GM20000 (cell line): ENCODE results near the gene PBXIP1.
A peak's percentile ranks its signal among the peaks of the same experiment; 100 is the strongest.
"Not testable (repeated sequence)": the region's sequence is repeated elsewhere in the genome, so short reads cannot be mapped to it uniquely, and the experiment has no call there.

Source experiments
- DNase-seq: peaks from one replicate; pipeline ENCODE4 v3.0.0; 2012; ENCODE audit warnings: low spot score
- TF ChIP-seq, protein P1 (sequence below): IDR thresholded peaks from 2 replicates; pipeline ENCODE4 v1.5.1; 2012; ENCODE audit warnings: mild to moderate bottlenecking, control low read depth; ENCODE audit errors: extremely low read depth, missing control alignments

Gene PBXIP1

DNA sequence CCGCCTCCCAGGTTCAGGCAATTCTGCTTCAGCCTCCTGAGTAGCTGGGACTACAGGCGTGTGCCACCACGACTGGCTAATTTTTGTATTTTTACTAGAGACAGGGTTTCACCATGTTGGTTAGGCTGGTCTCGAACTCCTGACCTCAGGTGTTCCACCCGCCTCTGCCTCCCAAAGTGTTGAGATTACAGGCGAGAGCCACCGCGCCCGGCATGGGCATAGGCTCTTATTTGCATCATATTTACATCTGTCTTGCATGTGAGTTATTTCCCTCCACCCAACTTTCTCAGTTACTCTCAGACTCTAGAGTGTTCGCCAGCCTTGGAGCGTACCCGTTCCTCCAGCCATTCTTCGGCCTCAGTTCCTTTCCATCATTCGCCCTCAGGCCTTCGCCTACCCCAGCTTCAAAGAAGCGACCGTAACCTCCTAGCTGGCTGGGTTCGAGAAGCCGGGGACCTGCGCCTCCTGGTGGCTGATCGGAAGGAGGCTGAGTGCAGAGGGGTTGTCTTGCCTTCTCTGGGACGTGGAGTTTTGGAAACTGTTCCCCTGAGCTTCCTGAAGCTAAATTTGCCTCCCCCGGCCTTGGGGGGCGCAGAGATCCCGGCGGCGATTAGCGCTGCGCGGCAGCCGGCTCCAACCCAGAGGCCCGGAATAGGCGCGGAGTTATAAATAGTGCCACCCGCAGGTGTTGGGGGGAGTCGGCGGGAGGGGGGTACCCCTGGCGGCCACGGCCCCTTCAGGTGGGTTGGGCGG lies 43.1 kb upstream of the PBXIP1 start:
- DNase-seq = peak; percentile 78

DNA sequence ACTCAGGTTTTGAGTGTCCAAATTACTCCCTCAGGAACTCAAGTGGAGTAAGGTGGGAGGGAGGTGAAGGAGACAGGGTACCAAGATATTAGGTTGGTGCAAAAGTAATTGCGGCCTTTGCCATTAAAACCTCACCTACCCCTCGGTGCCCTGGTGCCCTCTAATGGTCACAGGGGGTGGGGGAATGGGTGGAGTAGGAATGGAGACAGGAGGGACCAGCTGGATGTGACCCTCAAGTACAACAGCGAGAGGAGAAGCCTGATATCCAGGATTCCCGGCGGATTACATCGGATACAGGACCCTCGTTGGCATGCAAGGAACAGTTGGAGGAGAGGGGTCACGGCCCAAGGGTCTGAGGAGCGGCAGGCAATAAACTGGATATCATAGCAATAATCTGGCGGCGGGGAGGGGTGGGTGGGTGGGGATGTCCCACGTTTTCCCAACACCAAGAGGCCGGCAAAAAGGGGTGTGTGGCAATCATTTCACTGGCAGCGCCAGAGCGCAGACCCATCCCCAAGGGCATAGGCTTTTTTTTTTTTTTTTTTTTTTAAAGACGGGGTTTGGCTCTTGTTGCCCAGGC lies 42.4 kb upstream of the PBXIP1 start:
- DNase-seq = no peak
- TF ChIP-seq, protein P1, sequence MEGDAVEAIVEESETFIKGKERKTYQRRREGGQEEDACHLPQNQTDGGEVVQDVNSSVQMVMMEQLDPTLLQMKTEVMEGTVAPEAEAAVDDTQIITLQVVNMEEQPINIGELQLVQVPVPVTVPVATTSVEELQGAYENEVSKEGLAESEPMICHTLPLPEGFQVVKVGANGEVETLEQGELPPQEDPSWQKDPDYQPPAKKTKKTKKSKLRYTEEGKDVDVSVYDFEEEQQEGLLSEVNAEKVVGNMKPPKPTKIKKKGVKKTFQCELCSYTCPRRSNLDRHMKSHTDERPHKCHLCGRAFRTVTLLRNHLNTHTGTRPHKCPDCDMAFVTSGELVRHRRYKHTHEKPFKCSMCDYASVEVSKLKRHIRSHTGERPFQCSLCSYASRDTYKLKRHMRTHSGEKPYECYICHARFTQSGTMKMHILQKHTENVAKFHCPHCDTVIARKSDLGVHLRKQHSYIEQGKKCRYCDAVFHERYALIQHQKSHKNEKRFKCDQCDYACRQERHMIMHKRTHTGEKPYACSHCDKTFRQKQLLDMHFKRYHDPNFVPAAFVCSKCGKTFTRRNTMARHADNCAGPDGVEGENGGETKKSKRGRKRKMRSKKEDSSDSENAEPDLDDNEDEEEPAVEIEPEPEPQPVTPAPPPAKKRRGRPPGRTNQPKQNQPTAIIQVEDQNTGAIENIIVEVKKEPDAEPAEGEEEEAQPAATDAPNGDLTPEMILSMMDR = peak; percentile 7

More for the DNA sequence above, 43.1 kb upstream of the PBXIP1 start:
- TF ChIP-seq, protein P1 = peak; percentile 65

DNA sequence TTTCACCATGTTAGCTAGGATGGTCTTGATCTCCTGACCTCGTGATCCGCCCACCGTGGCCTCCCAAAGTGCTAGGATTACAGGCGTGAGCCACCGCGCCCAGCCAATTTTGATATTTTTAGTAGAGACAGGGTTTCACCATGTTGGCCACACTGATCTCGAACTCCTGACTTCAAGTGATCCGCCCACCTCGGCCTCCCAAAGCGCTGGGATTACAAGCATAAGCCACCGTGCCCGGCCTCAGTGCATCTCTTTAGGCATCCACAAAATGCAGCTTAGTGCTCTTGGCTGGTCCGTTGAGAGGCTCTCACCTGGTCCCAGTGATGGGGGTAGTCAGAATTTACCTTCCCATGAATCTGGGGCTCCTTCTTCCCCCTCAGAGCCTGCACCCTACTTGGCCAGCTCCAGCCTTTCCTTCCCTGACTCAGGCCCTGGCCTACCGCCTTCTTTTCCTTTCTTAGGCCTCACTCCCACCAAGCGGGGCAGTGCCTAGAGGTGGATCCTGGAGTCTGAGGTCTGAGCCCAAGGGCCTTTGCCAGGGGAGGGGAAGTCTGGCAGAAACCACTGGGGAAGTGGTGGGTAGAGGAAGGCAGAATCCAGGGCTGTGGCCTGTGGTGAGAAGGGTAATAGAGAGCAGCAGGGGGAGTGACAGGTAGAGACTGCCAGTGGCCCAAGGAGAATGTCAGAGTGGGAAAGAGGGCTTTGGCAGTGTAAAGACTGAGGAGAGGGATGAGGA lies 41.2 kb upstream of the PBXIP1 start:
- TF ChIP-seq, protein P1 = no peak
- no peak for DNase-seq

DNA sequence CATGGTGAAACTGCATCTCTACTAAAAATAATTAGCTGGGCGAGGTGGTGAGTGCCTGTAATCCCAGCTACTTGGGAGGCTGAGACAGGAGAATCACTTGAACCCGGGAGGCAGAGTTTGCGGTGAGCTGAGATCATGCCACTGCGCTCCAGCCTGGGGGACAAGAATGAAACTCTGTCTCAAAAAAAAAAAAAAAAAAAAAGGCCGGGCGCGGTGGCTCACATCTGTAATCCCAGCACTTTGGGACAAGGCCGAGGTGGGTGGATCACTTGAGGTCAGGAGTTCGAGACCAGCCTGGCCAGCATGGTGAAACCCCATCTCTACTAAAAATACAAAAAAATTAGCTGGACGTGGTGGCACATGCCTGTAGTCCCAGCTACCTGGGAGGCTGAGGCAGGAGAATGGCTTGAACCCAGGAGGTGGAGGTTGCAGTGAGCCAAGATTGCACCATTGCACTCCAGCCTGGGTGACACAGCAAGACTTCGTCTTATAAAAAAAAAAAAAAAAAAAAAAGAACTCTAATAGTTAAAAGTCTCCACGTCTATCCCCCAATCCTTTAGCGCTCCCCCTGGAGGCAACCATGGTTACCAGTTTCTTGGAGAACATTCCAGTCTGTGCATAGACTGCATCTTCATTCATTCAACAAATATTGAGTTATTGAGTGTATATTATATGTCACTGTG lies 39.5 kb upstream of the PBXIP1 start:
- not testable (repeated sequence) for DNase-seq

DNA sequence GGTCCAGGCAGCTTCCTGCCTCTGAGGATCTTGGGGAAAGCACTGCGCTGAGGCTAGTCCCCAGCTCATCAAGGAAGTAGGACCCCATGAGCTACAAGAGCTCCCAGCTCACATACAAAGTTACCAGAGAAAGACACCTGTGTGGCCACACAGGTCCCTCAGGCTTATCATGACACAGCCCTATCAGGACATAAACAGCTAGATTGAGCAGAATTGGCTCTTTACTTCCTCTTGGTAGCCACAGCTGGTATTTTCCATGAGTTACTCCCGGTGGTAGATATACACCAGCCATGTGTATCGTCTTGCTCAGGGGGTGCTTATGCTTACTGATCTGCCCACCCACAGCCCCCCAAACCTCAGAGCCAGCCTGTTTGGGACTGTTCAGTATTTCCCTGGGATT lies 38.7 kb upstream of the PBXIP1 start:
- TF ChIP-seq, protein P1 = no peak
- DNase-seq = no peak

DNA sequence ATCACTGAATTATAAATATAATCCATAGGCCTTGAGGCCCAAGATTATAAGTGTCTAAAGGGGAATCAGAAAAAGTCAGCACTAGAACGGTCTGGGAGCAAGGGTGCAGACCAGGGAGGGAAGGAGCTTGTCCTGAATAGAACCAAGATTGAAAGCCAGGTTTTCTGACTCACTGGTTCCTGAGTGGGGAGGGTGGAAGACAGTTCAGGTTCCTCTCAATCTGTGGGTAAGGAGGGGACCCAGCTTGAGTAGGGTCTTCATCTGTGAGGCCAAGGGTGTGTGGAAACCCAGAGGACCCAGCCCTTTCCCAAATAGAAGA lies 38.3 kb upstream of the PBXIP1 start:
- TF ChIP-seq, protein P1 = no peak
- no peak for DNase-seq

DNA sequence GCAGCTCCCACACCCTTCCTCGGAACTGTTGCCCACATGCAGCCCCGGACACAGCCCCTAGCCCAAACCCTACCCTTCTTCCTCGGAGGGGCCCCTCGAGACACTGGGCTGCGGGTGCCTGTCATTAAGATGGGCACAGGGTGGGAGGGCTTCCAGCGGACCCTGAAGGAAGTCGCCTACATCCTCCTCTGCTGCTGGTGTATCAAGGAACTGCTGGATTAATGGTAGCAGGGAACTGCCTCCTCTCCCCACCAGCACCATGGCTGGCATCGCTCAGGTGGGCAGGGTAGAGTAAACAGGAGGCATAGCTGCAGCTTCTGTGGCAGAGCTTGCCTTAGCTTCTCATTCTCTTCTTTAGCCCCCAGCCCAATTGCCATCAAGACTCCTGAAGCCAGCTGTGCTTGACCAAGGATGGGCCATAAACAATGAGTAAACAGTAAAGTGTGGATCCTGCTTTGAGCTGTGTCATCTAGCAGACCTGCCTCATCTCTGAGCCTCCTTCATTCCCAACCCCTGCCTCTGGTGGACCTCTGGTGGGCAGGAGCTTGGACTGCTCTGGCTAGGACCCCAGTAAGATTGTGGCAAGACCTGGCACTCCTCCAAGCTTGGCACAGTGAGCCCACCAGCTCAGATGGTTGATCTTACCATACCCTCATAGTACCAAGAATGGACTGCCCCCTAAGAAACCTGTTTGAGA lies 37.8 kb upstream of the PBXIP1 start, which contains the start of gene LENEP:
Gene LENEP (plus strand): TSS at position 15 of the 697 bp plus-strand sequence. CDS start 22 bp downstream, at position 37.
- TF ChIP-seq, protein P1 = no peak
- DNase-seq = no peak
